Measurements from ENCODE around the gene RAB11A. TPM values are rescaled to one million over a fixed set of nuclear protein-coding genes. Genes with fewer than 3 reads are reported as not detected.

Gene RAB11A
- 128 and 271 TPM in 2 replicates for total RNA-seq

DNA sequence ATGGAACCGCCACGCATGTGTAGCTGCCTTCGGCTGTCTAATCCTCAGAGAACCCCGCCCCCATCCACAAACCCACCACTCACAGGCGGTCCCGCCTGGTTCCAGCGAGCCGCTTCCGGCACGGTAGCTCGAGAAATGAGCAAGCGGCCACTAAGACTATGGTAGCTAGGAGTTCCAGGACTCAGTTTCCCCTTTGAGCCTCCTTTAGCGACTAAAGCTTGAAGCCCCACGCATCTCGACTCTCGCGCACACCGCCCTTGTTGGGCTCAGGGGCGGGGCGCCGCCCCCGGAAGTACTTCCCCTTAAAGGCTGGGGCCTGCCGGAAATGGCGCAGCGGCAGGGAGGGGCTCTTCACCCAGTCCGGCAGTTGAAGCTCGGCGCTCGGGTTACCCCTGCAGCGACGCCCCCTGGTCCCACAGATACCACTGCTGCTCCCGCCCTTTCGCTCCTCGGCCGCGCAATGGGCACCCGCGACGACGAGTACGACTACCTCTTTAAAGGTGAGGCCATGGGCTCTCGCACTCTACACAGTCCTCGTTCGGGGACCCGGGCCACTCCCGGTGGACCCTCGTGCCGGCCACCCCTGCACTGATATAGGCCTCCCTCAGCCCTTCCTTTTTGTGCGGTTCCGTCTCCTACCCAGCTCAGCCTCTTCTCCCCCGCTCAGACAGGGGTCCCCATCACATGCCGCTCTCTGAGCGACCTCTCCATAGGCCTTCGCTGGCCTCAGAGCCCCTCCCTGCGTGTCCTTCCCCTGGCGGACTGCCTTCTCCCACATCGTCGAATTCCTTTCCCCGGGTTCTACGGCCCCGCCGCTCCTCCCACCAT is at the start of gene RAB11A:
TSS of gene RAB11A (plus strand) at position 366 of the 828 bp plus-strand sequence. CDS start at position 461, 95 bp downstream.

Other genes starting within 250 kb of the RAB11A start
- 1.7 and 3.2 TPM in 2 replicates for gene SLC24A1, start 247.6 kb upstream of the RAB11A start, total RNA-seq
- gene DENND4A, start 77.2 kb upstream of the RAB11A start, total RNA-seq = 15.9 and 22.3 TPM in 2 replicates